GM12891 (cell line): ENCODE results near the gene CELA2B.

ENCODE experiments used
- PAX5 ChIP-seq: IDR thresholded peaks from 2 replicates; pipeline ENCODE4 v1.6.1; 2011; ENCODE audit warnings: low read length, moderate library complexity, mild to moderate bottlenecking; ENCODE audit not compliant: insufficient read depth, severe bottlenecking
- POLR2A ChIP-seq: IDR thresholded peaks from 2 replicates; pipeline ENCODE4 v1.6.1; 2011; ENCODE audit warnings: low read depth, low read length, control low read depth
- POLR2AphosphoS5 ChIP-seq: IDR thresholded peaks from 2 replicates; pipeline ENCODE4 v1.6.1; 2011; ENCODE audit warnings: low read depth, low read length, control low read depth

- TF ChIP-seq POLR2A: no peak
- no peak for TF ChIP-seq POLR2AphosphoS5
- no peak for TF ChIP-seq PAX5
Observed at GRCh38 chr1:15531003-15531402, 55.1 kb downstream of the CELA2B start.
